Amniotic epithelial cell (primary cell): Measurements from ENCODE around the gene DMRTC1B.
A peak's percentile ranks its signal among the peaks of the same experiment; 100 is the strongest.
"Not testable (repeated sequence)": the region's sequence is repeated elsewhere in the genome, so short reads cannot be mapped to it uniquely, and the experiment has no call there.

Source experiments
- DNase-seq: peaks from one replicate; pipeline ENCODE4 v3.0.0-alpha.2; 2010; ENCODE audit warnings: low read depth

Gene DMRTC1B

DNA sequence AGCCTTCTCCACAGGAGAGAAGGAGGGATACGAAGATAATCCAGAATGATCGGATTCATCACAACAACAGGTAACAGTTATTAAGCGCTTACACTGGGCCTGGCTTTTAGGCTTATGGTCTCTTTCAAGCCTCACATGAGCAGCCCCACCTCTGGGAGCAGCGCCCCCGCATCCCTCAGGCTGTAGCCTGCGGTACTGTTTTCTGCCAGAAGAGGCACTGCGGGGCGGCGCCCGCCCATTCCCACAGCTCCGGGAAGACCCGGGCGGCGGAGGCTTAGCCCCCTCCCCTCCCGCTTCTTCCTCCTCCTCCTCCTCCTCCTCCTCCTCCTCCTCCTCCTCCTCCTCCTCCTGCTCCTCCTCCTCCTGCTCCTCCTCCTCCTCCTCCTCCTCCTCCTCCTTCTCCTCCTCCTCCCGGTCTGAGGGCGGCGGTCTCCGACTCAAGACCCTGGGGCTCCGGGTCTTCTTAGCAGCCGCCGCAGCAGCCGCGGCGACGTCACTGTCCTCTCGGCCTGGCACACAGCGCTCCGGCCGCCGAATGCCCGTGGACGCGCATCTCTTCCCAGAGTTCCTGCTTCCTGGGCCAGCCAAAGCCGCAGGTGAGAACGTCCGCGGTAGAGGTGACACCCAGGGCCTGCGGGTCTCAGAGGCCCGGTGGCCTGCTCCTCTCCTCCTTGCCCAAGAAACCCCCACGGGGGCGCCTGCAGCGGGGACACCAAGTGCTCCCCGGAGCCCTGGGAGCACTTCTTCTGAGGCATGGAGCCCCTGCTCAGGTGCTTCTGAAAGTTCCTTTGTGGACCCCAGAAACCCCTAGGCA lies at the start of gene DMRTC1B:
DMRTC1B (plus strand) TSS at position 238 of the 814 bp plus-strand sequence. CDS start 68,246 bp downstream, outside the sequence.
- DNase-seq, result not testable (repeated sequence)

DNA sequence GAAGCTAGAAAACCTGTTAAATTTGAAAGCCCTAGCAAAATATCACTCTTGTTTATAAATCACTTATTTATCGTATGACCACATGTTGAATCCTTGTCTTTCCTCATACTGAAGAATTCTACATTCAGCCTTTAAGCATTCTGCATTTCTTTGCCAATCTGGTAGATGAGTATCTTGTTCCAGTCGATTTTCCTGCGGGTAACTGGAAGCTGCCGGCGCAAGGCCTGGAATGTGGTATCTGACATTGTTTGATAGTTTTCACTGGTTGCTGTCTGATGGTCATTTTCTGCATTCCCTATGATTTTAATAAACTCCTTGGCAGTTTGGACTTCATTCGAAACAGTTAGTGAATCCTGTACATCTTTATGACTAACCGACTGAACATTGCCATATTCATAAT lies 48.8 kb upstream of the DMRTC1B start:
- DNase-seq, result peak; percentile 68

DNA sequence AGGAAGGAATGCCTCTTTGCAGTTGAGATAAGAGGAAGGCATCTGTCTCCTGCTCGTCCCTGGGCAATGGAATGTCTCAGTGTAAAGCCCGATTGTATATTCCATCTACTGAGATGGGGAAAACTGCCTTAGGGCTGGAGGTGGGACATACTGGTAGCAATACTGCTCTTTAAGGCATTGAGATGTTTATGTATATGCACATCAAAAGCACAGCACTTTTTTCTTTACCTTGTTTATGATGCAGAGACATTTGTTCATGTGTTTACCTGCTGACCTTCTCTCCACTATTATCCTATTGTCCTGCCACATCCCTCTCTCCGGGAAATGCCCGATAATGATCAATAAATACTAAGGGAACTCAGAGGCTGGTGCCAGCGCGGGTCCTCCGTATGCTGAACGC lies 43.1 kb upstream of the DMRTC1B start:
- DNase-seq, result not testable (repeated sequence)

DNA sequence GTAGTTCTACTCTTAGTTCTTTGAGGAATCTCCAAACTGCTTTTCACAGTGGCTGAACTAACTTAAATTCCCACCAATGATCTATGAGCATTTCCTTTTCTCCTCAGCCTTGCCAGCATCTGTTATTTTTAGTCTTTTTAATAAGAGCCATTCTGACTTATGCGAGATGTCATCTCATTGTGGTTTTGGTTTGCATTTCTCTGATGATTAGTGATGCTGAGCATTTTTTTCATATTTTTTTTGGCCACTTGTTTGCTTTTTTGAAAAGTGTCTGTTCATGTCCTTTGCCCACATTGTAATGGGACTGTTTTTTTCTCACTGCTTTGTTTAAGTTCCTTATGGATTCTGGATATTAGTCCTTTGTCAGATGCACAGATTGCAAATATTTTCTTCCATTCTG lies 41.1 kb upstream of the DMRTC1B start:
- peak; percentile 24 for DNase-seq

DNA sequence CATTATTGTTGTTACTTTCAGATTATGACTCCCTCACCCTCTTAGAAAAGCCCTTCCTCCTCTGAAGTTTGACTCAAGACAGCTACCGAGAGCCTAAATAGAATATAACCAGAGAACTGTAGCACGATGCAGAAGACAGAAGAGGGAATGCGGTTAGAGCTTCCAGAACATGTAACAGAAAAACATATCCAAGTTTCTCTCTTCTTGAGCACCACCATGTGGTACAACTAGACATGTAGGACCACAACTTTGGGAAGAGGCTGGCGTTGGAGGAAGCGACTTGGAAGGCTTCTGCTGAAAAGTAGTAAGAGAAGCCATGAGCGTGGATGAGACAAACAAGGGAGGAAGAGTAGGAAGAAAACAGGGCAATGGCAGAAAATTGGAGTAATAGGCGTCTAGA lies 31.1 kb upstream of the DMRTC1B start:
- not testable (repeated sequence) for DNase-seq

DNA sequence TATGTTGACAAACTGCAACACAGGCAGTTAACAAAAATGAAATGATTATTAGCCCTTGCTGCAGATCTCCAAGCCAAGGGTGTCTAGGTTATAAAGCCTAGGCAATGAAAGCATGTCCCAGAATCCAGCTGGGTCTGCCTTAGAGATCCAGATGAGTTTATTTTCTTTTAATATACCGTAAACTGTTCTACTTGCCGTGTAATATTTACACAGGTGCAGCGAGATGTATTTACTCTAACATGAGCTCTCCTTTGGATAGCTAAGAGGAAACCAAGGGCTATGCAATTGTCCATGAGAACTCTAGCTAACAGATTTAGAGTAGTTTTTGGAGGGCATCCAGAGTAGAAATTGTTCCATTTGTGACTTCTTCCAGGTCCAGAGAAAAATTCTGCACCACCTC lies 28.1 kb upstream of the DMRTC1B start:
- DNase-seq, result not testable (repeated sequence)

DNA sequence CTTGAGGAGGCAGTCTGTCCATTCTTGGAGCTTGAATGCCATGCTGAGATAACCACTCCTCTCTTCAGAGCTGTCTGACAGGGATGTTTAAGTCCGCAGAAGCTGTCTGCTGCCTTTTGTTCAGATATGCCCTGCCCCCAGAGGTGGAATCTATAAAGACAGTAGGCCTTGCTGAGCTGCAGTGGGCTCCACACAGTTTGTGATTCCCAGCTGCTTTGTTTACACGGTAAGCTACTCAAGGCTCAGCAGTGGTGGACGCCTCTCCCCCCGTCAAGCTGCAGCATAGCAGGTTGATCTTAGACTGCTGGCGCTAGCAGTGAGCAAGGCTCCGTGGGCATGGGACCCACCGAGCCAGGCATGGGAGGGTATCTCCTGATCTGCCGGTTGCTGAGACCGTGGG lies 16.2 kb upstream of the DMRTC1B start:
- DNase-seq, result not testable (repeated sequence)

GRCh38 chrX:72777467-72777790 lies 739 bp downstream of the DMRTC1B start:
- DNase-seq, result not testable (repeated sequence)

- not testable (repeated sequence) for DNase-seq
These were observed 1.5 kb downstream of the DMRTC1B start for GRCh38 chrX:72778146-72778545.

GRCh38 chrX:72782560-72782959 lies 5.9 kb downstream of the DMRTC1B start, which contains the start of gene FAM236B:
Gene FAM236B, minus strand, starts transcription at chrX:72782660. Its CDS starts 100 bp downstream, at chrX:72782560.
- not testable (repeated sequence) for DNase-seq

DNA sequence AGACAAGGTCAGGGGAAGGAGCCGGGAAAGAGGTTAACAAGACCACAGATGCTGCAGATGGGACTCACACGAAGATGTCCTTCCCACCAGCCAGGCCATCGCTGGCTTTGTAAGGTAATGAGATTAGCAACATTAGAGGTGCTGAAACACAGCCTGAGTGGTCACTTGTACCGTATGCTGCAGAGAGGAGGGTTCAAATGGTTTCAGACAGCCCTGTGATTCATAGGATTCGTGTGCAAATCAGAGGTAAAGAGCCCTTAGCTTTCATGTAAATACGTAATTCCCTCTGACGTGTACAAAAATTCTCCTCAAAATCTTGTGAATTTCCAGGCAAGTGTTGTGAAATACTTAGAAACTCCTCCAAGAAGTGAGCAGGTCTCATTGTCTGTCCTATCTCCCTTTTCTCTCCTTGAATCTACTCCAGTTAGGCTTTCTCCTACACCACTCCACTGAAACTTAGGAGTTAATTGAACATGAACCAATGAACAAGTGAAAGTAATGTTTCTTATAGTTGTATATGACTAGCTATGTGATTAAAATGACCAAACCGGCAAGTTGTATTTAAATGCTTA lies 6.8 kb downstream of the DMRTC1B start:
- DNase-seq, result not testable (repeated sequence)

GRCh38 chrX:72783964-72784363 lies 7.3 kb downstream of the DMRTC1B start:
- not testable (repeated sequence) for DNase-seq

DNA sequence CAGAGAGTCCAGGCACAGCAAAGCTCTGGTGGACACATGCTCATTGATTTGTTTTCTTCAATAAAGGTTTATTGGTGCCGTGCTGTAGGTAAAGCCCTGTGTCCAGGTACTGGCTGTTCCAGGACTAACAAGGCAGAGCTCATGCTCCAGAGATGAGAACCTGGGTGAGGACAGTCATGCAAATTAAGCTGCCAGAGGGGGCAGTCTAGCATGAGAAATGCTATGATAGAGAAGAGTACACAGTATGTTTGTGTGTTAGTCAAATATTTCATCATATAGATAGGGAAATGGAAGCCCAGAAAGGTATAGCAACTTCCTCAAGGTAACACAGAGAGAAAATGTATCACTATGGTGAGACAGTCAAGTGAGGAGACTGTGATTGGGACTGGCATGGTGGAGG lies 11.5 kb downstream of the DMRTC1B start:
- not testable (repeated sequence) for DNase-seq

- not testable (repeated sequence) for DNase-seq
These were observed 13.7 kb downstream of the DMRTC1B start for GRCh38 chrX:72790390-72790789.

DNA sequence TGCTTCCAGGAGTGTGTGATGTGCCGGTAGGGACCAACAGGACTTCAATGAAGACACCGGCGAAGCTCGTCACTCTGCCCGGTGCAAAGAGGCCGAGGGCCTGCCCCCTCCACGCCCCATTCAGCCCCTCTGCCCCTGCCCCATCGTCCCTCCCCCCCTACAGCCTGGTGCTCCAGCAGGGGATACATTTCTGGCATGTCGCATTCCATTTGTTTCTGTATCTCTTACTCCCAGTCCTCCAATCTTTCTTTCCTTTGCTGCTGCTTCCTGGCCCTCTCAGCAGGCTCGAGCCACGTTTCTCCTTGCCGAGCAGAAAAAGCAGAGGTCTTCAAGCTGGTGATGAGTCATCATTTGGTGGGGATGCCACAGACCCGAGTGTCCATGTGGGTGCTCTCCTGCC lies 31.4 kb downstream of the DMRTC1B start, which contains the start of gene FAM236D:
FAM236D (minus strand) TSS at position 101 of the 400 bp plus-strand sequence; CDS start at position 1, 100 bp downstream.
- DNase-seq, result not testable (repeated sequence)

DNA sequence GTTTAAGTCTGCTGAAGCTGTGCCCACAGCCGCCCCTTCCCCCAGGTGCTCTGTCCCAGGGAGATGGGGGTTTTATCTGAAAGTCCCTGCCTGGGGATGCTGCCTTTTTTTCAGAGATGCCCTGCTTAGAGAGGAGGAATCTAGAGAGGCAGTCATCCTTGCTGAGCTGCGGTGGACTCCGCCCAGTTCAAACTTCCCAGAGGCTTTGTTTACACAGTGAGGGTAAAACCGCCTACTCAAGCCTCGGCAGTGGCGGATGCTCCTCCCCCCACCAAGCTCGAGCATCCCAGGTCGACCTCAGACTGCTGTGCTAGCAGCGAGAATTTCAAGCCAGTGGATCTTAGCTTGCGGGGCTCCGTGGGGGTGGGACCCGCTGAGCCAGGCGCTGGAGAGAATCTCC lies 54.0 kb downstream of the DMRTC1B start:
- DNase-seq, result not testable (repeated sequence)

GRCh38 chrX:72837532-72837931 lies 60.8 kb downstream of the DMRTC1B start:
- not testable (repeated sequence) for DNase-seq

GRCh38 chrX:72882898-72883297 lies 106.2 kb downstream of the DMRTC1B start:
- DNase-seq, result not testable (repeated sequence)

DNA sequence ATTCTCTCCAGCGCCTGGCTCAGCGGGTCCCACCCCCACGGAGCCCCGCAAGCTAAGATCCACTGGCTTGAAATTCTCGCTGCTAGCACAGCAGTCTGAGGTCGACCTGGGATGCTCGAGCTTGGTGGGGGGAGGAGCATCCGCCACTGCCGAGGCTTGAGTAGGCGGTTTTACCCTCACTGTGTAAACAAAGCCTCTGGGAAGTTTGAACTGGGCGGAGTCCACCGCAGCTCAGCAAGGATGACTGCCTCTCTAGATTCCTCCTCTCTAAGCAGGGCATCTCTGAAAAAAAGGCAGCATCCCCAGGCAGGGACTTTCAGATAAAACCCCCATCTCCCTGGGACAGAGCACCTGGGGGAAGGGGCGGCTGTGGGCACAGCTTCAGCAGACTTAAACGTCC lies 113.0 kb downstream of the DMRTC1B start:
- DNase-seq, result not testable (repeated sequence)
